Measurements from ENCODE around the gene LMBR1.
"Not testable (repeated sequence)": the region's sequence is repeated elsewhere in the genome, so short reads cannot be mapped to it uniquely, and the experiment has no call there.

LMBR1 gene

DNA sequence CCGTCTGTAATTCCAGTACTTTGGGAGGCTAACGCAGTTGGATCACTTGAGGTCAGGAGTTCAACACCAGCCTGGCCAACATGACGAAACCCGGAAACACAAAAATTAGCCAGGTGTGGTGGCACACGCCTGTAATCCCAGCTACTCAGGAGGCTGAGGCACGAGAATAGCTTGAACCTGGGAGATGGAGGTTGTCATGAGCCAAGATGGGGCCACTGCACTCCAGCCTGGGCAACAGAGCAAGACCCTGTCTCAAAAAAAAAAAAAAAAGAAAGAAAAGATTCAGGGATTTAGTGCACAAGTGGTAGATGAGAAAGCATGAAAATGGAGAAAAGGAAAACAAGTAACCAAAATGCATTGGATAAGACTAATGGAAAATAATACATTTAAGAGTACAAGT, 49.4 kb downstream of the LMBR1 start:
- not testable (repeated sequence) for DNase-seq

DNA sequence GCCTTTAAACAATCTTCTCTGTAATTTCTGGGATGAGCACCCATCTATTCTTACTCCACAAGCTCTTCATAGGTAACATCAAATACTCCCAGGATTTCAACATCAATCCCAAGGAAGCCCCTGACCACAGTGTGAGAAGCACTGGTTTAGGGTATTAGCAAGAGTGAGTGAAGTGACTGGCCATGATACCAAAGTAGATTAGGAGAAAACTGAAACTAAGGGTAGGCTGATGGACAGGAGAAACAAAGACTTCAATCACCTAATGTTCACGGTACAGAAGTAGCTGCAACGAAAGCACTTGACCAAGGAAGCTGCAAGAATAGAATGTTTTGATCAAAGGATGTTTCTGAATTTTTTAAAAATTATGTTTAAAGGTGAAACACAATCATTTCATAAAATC, 49.8 kb downstream of the LMBR1 start:
- DNase-seq, result no peak

DNA sequence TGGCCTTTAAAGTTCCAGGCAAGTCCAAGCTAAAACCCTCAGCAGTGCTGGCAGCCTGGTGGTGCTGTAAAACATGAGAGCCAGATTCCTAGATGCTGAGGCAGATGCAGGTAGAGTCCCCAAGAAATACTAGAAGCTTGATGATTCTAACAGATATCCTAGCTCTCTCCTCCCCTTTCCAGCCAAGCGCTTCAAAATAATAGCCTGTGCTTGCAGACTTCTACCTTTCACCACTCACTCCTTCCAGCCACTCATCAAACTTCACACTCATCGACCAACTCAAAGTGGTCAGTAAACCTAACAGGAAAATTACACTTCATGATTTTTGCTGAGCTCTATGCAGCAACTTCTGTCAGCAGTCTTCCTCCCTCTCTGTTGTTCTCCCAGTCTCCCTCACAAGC, 50.2 kb downstream of the LMBR1 start:
- no peak for DNase-seq

DNA sequence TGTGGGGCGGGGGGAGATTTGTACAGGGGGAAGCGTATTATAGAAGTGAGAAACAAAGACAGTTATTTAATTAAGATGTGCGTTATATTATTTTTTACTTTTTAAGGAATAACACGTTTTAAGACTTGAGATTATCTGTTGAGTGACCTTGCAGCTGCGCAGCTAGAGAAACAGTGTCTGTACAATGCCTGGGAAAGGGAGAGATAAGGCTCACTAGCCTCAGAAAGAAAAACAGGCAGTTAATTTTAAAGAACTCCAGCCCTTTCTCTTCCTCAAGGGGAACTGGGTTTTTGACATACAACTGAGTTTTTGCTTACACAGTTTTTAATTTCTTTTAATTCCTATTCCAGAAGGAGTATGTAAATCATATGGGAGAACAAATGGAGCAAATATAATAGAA, 50.7 kb downstream of the LMBR1 start:
- no peak for DNase-seq

DNA sequence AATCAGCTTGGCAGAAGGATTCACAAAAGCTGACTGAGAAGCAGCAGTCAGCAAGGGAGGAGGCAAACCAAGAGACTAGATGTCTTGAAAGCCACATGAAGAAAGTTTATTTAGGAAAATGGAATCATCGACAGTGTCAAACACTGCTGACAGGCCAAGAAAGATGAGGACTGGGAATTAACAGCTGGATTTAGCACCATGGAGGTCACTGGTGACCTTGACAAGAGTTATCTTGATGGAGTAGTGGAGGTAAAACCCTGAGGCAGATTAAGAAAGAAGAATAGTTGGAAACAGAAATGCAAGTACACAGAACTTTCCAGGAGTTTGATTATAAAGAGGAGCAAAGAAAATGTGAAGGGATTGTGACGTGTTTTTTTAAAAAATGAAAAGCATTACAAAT, 51.5 kb downstream of the LMBR1 start:
- DNase-seq, result no peak

DNA sequence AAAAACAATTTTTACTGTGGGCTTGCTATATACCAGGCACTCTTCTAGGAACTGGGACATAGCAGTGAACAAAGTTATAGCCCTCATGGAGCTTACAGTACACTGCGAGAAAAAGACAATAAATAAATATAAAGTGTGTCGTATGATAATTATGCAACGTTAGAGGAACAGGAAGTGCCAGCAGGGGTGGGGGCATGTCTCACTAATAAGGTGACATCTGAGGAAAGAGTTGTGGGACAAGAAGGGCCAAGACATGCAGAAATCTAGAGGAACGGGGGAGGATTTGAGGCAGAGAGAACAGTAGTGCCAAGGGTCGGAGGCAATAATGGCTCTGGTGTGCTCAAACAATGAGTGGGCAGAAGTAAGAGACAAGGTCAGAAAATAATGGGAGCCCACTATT, 52.8 kb downstream of the LMBR1 start:
- DNase-seq, result no peak

DNA sequence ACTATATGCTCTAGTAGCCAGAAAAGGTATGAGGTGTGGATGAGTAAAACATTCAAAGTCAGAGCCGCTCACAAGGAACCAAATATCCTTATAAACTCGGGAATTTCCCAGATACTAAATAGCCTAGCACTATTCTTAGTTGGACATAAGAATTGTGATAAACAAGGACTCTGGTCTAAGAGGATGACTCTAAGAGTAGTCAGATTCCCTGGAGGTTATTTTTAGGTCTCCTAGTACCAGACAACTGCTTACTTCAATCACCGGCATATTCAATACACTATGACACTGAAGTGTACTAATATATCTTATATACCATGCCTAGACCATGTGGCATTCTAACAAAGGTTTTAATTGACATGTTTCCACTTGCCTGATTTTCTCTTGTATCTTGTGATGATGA, 56.5 kb downstream of the LMBR1 start:
- no peak for DNase-seq

DNA sequence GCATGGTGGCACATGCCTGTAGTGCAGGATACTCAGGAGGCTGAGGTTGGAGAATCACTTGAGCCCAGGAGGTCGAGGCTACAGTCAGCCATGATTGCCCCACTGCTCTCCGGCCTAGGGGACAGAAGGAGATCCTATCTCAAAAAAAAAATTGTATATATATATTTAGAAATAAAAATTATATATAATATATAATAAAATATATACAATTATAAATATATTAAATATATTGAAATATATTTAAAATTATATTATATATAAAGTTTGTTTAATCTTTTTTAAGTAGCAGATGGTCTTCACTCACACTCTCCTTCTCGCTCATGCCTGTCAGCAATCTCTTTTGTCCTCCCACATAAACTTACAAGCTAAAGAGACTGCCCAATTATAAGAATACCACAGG, 58.5 kb downstream of the LMBR1 start:
- no peak for DNase-seq

DNA sequence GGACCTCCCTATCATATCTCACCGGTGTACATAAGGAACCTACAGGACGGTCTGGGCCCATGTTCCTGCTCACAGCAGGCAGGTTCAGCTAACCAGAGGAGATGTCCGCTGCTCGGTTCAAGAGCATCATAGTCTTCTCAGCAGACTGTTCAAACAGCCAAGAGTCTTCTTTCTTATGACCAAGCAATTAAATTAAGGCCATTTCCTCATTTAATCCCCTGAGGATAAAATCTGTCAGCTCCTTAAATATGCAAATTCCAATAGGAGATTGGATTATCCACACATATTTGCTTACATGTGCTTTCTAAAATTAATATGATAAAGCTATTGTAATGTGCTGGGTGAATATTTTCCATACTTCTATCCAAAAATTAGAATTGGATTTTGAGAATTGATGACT, 59.7 kb downstream of the LMBR1 start:
- DNase-seq, result no peak

DNA sequence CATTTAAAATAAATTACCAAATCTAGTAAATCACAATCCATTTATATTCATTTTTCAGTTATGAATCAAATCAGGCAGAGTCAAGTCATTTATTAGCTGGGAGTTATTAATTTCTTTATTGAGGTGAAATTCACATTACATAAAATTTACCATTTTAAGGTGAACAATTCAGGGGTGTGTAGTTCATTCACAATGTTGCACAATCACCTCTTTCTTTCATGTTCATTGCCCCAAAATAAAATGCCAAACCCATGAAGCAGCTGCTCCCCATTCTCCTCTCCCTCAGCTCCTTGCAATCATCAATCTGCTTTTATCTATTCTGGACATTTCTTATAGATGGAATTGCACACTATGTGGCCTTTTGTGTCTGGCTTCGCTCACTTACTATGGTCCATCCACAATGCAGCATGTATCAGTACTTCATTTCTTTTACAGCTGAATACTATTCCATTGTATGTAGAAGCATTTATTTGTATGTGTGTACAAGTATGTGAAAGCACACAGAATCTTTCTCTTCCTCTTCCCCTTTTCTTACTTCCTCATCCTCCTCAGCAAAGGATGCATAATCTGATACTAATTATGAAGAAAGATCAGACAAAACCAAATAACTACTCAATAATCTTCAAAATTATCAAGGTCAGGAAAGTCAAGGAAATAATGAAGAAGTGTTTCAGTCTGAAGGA, 60.6 kb downstream of the LMBR1 start:
- peak; percentile 17 to 24 for DNase-seq

DNA sequence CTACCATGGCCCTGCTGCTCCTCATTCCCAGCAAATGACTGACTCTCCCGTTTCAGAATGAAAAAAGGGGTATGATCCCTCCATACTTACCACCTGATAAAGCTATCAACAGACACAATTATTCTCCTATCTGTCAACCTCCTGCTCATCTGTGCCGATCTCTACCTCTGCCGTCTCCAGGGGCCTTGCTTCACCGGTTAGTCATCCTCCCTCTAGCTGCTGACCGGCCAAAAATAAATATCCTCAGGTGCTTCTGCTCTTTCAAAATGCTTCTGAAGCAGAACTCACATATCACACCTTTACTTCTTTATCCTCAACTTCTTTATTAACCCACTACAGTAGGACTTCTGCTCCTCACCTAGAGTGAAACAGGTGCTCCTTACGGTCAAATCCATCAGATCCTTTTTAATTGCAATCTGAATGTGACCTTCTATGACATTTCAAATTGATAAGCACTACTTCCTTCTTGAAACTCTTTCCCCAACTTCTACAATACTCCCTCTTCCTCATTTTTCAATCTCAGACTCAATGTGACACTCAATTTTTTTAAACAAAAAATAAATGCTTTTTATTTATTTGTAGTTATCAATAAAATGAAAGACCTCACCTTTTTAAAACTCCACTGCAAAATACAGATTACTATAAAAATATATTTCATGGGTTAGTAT, 63.2 kb downstream of the LMBR1 start:
- peak in 1 of 2 donors; percentile 6 for DNase-seq

DNA sequence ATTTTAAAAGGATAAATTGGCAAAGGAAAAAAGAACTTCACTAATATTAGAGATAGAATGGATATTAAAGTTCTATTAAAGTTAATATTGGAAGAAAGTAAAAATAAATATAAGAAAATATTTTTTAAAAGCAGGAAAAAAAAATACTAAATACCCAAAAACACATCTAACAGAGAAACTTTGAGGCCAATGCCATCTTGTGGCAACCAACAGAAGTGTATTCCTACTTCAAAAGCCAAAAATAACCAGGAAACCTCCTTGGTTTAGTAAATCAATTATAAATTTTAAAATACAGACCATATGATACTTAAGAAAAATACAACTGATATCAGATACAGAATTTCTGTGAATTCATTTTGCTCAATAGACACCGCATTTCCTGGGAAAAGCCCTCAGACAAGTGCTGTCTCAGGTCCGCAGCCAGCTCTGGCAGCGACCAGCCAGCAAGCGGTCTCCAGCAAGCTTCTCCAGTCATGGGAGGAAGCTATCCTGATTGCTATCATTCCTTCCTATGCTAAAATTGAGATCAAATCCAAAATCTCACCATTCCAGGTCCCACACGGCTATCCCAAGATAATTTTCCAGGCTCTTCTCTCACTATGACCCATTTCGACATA, 65.3 kb downstream of the LMBR1 start:
- peak in 1 of 2 donors; percentile 17 for DNase-seq

DNA sequence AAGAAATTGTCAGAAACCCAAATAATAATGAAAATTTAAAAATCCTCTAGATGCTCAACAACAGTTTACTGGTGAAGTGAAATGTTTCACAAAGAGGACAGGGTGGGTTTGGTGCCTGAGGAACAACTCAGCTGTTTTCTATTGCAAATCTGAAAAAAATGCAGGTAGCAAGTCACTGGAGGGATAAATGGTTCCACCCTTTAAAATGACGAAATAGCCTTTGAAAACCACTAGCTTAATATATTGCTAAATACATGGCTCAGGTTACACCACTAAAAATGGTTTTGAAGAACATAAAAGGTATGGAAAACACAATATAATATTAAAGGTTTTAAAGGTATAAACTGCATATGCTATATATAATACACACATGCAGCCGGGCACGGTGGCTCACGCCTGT, 69.5 kb downstream of the LMBR1 start:
- DNase-seq, result no peak

DNA sequence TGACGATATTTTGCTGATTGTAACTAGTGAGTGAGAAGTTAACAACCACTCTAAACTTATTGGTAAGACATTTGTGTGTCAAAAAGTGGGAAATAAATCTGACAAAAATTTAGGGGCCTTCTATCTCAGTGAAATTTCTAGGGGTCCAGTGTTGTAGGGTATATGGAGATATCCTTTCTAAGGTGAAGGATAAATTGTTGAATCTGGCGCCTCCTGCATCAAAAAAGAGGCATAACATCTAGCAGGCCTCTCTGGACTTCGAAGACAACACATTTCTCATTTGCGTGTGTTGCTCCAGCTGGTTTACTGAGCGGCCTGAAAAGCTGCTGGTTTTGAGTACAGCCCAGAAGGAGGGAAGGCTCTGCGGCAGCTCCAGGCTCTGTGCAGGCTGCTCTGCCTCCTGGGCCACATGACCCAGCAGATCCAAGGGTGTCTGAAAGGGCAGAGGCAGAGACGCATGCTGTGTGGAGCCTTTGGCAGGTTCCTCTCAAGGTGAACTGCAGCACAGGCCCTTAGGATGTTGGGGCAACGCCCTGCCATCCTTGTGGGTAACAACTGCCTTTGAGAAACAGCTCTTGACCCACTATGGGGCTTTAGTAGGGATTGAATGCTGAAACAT, 72.4 kb downstream of the LMBR1 start:
- no peak for DNase-seq

DNA sequence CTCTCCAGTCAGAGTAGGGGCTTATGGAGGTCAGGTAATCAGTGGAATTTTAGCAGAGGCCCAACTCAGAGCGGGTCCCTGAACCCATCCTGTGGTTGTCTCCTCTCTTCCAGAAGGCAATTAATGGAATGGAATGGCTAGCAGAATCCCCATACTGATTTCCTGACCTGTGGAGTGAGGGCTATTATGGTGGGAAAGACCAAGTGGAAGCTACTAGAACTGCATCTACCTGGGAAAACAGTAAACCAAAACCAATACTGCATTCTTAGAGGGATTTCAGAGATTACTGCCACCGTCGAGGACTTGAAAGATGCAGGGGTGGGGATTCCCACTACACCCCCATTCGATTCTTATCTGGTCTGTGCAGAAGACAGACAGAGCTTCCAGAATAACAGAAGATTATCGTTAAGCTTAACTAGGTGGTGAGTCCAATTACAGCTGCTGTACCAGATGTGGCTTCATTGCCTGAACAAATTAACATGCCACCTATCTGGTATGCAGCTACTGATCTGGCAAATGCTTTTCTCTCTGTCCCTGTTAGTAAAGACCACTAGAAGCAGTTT, 73.2 kb downstream of the LMBR1 start:
- DNase-seq, result no peak

DNA sequence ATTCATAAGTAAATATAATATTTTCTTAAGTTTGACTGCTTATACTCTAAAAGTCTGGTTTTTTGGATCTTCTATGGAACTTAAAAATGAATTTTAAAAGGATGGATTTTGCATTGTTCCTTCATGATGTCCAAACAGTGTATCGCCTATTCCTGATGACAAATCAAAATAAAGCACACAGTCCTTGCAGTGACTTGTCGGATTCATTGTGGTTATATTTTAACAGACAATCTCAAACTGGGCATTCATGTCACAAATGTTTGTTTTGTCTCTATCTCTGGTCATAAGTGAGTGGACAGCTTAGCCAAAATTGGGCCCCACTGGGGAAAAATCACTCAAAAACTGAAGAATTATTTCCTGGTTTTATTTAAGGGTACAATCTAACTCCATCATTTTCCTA, 74.8 kb downstream of the LMBR1 start:
- DNase-seq, result no peak

DNA sequence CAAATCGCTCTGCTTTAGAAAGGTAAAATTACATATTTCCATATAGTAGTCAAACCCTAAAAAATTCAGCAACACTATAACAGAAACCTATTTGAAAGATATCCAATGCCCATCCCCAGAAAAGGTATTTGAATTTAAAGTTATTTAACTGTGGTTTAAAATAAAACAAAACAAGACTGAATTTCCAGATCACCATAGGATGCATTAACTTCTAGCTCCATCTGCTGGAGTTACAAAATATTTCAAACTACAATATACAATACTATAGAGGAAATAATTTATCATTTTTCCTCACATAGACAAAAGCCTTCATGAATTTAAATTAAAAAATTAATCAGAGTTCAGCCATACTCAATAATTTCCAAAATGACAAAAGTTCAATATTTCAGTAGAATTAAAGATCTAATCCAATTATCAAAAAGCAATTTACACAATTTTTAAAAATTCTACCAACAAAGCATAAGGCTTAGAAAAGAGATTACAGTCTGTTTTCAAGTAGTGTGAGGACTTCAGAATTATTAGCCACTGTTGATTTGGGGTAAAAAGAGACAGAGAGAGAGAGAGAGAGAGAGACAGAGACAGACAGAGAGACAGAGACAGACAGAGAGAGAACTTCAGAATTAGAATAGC, 75.9 kb downstream of the LMBR1 start:
- peak in 1 of 2 donors; percentile 47 for DNase-seq

DNA sequence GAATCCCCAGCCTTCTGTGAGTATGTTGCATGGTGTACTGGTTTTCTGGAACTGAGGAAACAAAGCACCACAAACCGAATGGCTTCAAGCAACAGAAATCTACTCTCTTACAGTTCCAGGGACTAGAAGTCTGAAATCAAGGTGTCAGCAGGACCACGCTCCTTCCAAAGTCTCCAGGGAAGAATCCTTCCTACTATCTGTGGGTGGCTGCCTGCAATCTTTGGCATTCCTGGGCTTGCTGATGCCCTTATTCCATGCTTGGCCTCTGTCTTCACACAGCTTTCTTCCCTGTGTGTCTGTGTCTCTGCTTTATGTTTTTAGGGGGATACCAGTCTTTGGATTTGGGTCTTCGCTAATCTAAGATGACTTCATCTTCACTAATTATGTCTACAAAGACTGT, 81.3 kb downstream of the LMBR1 start:
- DNase-seq, result no peak

DNA sequence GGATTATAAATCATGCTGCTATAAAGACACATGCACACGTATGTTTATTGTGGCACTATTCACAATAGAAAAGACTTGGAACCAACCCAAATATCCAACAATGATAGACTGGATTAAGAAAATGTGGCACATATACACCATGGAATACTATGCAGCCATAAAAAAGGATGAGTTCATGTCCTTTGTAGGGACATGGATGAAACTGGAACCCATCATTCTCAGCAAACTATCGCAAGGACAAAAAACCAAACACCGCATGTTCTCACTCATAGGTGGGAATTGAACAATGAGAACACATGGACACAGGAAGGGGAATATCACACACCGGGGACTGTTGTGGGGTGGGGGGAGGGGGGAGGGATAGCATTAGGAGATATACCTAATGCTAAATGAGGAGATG, 89.3 kb downstream of the LMBR1 start:
- DNase-seq, result not testable (repeated sequence)

DNA sequence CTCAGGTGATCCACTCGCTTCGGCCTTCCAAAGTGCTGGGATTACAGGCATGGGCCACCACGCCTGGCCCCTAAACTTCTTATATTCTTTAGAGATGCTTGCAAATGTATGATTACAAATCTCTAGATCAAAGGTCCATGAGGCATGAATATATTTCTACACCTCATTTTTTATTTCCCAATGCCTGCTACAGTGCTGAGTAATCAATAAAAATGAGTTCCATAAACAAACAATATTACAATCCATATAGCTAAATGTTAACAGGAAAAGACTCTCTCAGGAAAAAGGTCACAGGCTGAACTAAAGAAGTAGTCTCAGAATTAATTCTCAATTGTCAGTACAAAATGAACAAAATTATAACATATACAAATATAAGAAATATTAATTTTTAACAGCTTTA, 90.8 kb downstream of the LMBR1 start:
- DNase-seq, result no peak

DNA sequence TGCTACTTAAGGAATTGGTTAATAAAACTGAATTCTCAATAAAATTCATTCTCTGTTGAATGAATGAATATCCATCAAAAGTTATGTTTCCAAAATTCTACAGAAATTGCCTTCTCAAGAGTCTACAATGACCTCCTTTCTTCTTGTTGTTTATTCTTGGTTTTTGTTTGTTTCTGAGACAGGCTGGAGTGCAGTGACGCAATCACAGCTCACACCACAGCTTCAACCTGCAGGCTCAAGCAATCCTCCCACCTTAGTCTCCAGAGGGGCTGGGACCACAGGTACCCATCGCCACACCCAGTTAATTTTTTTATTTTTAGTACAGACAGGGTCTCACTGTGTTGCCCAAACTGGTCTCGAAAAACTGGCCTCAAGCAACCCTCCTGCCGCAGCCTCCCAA, 97.6 kb downstream of the LMBR1 start:
- no peak for DNase-seq

DNA sequence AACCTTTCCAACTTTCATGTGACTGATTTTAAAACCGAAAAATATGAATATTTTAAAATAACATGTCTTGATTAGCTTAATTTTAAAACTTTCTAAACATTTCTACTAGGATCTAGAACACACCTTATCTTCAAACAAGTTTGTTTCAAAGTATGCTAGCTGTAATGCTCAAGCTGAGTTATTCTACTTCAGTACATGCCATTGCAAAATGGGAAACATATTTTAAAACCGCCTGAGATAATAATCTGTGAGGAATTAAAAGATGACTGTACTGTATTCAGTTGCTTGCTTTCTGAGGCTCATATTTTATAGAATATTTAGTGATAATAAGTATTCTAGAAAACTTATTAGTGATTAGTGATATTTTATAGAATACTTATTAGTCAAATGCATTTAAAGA, 99.6 kb downstream of the LMBR1 start:
- no peak for DNase-seq

DNA sequence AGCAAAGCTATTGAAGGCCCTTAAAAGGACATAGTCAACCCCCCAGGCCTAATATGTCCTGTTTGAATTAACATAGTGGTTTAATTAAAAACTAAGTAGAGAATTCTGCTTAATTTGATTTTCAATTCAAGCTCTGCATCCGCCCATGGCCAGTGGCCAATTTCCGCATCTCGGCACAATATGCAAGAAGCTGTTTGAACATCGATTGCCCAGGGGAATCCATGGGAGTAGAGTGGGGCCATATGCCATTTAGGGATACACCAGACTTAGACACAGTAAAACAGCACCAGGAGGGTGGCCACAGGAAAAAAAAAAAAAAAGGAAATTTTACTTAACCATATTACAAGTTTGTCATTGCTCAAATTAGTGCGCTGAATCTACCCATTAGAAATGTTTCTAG, 100.4 kb downstream of the LMBR1 start:
- DNase-seq, result no peak

Measured in inflammatory macrophage treated with lipopolysaccharide for 1 hour (primary cell).